CD14-positive monocyte (primary cell): ENCODE data around the gene NLK. TPM values are rescaled to one million over a fixed set of nuclear protein-coding genes. Genes with fewer than 3 reads are reported as not detected.

Source experiments
- DNase-seq, 3 donors: peaks; one replicate each; pipeline ENCODE4 v3.0.0-alpha.2; 2011 to 2022
- H2AFZ ChIP-seq: 2 replicates; pipeline ENCODE4 v1.6.0; 2012; ENCODE audit warnings: mild to moderate bottlenecking, low read depth, low read length, inconsistent platforms; ENCODE audit not compliant: insufficient read depth, poor library complexity, severe bottlenecking
- H3K27ac ChIP-seq, 2 donors: 1 replicate in 1 of 2; 2 replicates in 1 of 2; pipeline ENCODE4 v1.5.1; 2012 to 2013; ENCODE audit warnings: low read length in 2 of 2, control low read depth in 1 of 2, inconsistent platforms in 1 of 2, low read depth in 1 of 2, mild to moderate bottlenecking in 1 of 2
- H3K27me3 ChIP-seq, 2 donors: one replicate each; pipeline versions ENCODE4 v1.6.0 to v1.6.1; 2011 to 2013; ENCODE audit warnings: low read length in 2 of 2; ENCODE audit not compliant: control insufficient read depth in 2 of 2, insufficient read depth in 2 of 2
- H3K36me3 ChIP-seq, 2 donors: replicated peaks in 1 of 2; 1 replicate in 1 of 2; 2 replicates in 1 of 2; pipeline versions ENCODE4 v1.5.1 to v1.6.1; 2012 to 2013; ENCODE audit warnings: low read length in 2 of 2, control low read depth in 1 of 2, inconsistent platforms in 1 of 2, mild to moderate bottlenecking in 1 of 2; ENCODE audit not compliant: insufficient read depth in 2 of 2, control insufficient read depth in 1 of 2
- H3K4me1 ChIP-seq, 2 donors: 1 replicate in 1 of 2; 2 replicates in 1 of 2; pipeline versions ENCODE4 v1.5.1 to v1.6.1; 2012 to 2013; ENCODE audit warnings: low read length in 2 of 2, control low read depth in 1 of 2, inconsistent platforms in 1 of 2, mild to moderate bottlenecking in 1 of 2, moderate library complexity in 1 of 2; ENCODE audit not compliant: insufficient read depth in 2 of 2, control insufficient read depth in 1 of 2
- H3K4me2 ChIP-seq: replicated peaks from 2 replicates; pipeline ENCODE3; 2012; ENCODE audit warnings: low read length, moderate library complexity, mild to moderate bottlenecking; ENCODE audit not compliant: poor library complexity, severe bottlenecking; ENCODE audit errors: extremely low read depth
- H3K4me3 ChIP-seq, 3 experiments: fragments of 200-600 bp in 1 of 3; sonication (generic) in 1 of 3; replicated peaks in 1 of 3; 1 replicate in 2 of 3; 2 replicates in 1 of 3; pipeline ENCODE4 v1.5.1; 2011 to 2013; ENCODE audit warnings: low read length in 3 of 3, mild to moderate bottlenecking in 3 of 3, control low read depth in 2 of 3, low read depth in 2 of 3, inconsistent platforms in 1 of 3, moderate library complexity in 1 of 3
- H3K79me2 ChIP-seq: 2 replicates; pipeline ENCODE4 v1.6.0; 2012; ENCODE audit warnings: mild to moderate bottlenecking, control low read depth, inconsistent platforms, low read length, moderate library complexity; ENCODE audit not compliant: insufficient read depth
- H3K9ac ChIP-seq: 2 replicates; pipeline ENCODE4 v1.6.0; 2017; ENCODE audit warnings: low read length, mild to moderate bottlenecking; ENCODE audit not compliant: insufficient read depth, poor library complexity, severe bottlenecking
- H3K9me3 ChIP-seq, 2 donors: replicated peaks in 1 of 2; 1 replicate in 1 of 2; 2 replicates in 1 of 2; pipeline versions ENCODE4 v1.5.1 to v1.6.1; 2012 to 2013; ENCODE audit warnings: low read length in 2 of 2, control low read depth in 1 of 2; ENCODE audit not compliant: control insufficient read depth in 1 of 2, insufficient read depth in 1 of 2
- H4K20me1 ChIP-seq: 2 replicates; pipeline ENCODE4 v1.6.0; 2012; ENCODE audit warnings: mild to moderate bottlenecking, low read length, control low read depth, moderate library complexity; ENCODE audit not compliant: insufficient read depth
- H3K27ac Mint-ChIP-seq, 7 donors: one replicate each; pipeline ENCODE4 v1.8.0; 2020; ENCODE audit warnings: mild to moderate bottlenecking in 7 of 7, mixed read lengths in 7 of 7, moderate library complexity in 6 of 7, inconsistent platforms in 2 of 7
- H3K27me3 Mint-ChIP-seq, 3 donors: one replicate each; pipeline ENCODE4 v1.8.0; 2021 to 2022; ENCODE audit warnings: low read depth in 3 of 3, mild to moderate bottlenecking in 3 of 3, mixed read lengths in 3 of 3, moderate library complexity in 3 of 3, inconsistent platforms in 1 of 3
- H3K36me3 Mint-ChIP-seq, 2 donors: one replicate each; pipeline ENCODE4 v1.8.0; 2020; ENCODE audit warnings: mixed read lengths in 2 of 2, inconsistent platforms in 1 of 2, mild to moderate bottlenecking in 1 of 2
- H3K4me1 Mint-ChIP-seq: one replicate; pipeline ENCODE4 v1.8.0; 2020; ENCODE audit warnings: mild to moderate bottlenecking, mixed read lengths
- H3K4me3 Mint-ChIP-seq, 2 donors: one replicate each; pipeline ENCODE4 v1.8.0; 2020; ENCODE audit warnings: mild to moderate bottlenecking in 2 of 2, mixed read lengths in 2 of 2, moderate library complexity in 1 of 2
- H3K9me3 Mint-ChIP-seq, 7 donors: one replicate each; pipeline ENCODE4 v1.8.0; 2020 to 2022; ENCODE audit warnings: mixed read lengths in 7 of 7, mild to moderate bottlenecking in 6 of 7, moderate library complexity in 6 of 7, inconsistent platforms in 2 of 7
- WGBS: methylation state at CpG from one replicate; pipeline ENCODE4 v1.1.5; 2013; ENCODE audit warnings: missing lambda C conversion rate; ENCODE audit not compliant: insufficient coverage; 5-methylcytosine and 5-hydroxymethylcytosine counted together
- intact Hi-C, 2 donors: fragments of 100-400 bp; cut with micrococcal nuclease; formaldehyde crosslinking; loops; one replicate each; pipeline versions ENCODE4 v1.15.0 to v1.15.1; 2023
- polyA plus RNA-seq, 3 donors: library from polyadenylated mRNA; depleted of rRNA in 1 of 3; unstranded in 2 of 3; stranded (reverse) in 1 of 3; fragments of 300-500 nt in 2 of 3; fragments of >200 nt in 1 of 3; fragmentation: Illumina TruSeq in 2 of 3; gene quantifications; 1 replicate in 2 of 3; 2 replicates in 1 of 3; pipeline ENCODE4 v1.2.3, GENCODE V29; 2012 to 2021
- TF ChIP-seq, protein P1 (sequence below): fragments of 200-600 bp; IDR thresholded peaks from one replicate; pipeline ENCODE4 v1.8.0; 2022; ENCODE audit warnings: antibody characterized with exemption, mild to moderate bottlenecking

Gene NLK
- polyA plus RNA-seq, 3 donors = 1.7 to 6.5 (median 2.0) TPM

DNA sequence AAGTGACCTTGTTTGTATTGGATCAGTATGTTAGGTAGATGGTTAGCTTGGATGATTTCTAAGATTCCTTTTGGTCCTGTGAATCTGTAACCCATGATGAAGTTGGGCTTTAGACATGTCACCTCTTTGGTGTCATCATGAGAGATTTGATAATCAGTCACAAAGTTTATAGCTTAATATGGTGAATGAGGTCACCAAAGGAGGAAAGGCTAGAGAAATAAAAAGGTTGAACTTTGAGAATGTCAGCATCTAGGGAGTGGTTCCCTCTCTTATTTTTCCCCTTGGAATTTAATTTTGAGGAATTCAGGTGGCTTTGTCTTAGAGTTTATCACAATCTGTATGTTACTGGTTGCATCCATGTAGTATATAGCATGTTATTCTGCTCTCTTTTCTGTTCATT is 45.3 kb downstream of the NLK start:
- H3K9me3 Mint-ChIP-seq = no peaks in the 10 kb centered on the region
- H3K27ac Mint-ChIP-seq = no peak overlapping the region
- no peaks in the 10 kb centered on the region for H3K27me3 ChIP-seq
- no peaks in the 10 kb centered on the region for H3K9me3 ChIP-seq
- peaks cover 0 to 5% of the 10 kb centered on the region in 2 donors for H3K36me3 Mint-ChIP-seq
- no peaks in the 10 kb centered on the region for H3K4me1 ChIP-seq
- H3K4me3 Mint-ChIP-seq = no peak overlapping the region
- TF ChIP-seq, protein P1, sequence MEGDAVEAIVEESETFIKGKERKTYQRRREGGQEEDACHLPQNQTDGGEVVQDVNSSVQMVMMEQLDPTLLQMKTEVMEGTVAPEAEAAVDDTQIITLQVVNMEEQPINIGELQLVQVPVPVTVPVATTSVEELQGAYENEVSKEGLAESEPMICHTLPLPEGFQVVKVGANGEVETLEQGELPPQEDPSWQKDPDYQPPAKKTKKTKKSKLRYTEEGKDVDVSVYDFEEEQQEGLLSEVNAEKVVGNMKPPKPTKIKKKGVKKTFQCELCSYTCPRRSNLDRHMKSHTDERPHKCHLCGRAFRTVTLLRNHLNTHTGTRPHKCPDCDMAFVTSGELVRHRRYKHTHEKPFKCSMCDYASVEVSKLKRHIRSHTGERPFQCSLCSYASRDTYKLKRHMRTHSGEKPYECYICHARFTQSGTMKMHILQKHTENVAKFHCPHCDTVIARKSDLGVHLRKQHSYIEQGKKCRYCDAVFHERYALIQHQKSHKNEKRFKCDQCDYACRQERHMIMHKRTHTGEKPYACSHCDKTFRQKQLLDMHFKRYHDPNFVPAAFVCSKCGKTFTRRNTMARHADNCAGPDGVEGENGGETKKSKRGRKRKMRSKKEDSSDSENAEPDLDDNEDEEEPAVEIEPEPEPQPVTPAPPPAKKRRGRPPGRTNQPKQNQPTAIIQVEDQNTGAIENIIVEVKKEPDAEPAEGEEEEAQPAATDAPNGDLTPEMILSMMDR = no peak
- H3K36me3 ChIP-seq = no peaks in the 10 kb centered on the region
- no peak overlapping the region for H3K27ac ChIP-seq
- no peak overlapping the region for H2AFZ ChIP-seq
- DNase-seq = no peak
- no peak overlapping the region for H3K4me2 ChIP-seq
- no peaks in the 10 kb centered on the region for H3K27me3 Mint-ChIP-seq
- peaks cover 45% of the 10 kb centered on the region for H3K79me2 ChIP-seq
- no peak overlapping the region for H3K9ac ChIP-seq
- H4K20me1 ChIP-seq = peaks cover 26% of the 10 kb centered on the region
- H3K4me1 Mint-ChIP-seq = no peaks in the 10 kb centered on the region
- intact Hi-C loops = no loop called here
- H3K4me3 ChIP-seq = no peak overlapping the region

DNA sequence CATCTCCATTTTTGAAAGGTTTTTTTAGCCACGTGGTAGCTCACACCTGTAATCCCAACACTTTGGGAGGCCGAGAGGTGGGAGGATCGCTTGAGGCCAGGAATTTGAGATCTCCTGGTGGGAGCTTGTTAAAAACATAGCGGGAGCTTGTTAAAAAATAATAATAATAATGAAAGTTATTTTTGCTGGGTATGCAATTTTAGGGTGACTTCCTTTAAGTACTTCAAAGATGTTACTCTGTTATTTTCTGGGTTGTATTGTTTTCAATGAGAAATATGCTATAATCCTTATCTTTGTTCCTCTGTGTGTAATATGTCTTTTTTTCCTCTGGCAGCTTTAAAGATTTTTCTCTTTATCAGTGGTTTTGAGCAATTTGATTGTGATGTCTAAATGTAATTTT is 48.1 kb downstream of the NLK start:
- H3K4me1 Mint-ChIP-seq = no peaks in the 10 kb centered on the region

More for the DNA sequence above, 48.1 kb downstream of the NLK start:
- intact Hi-C loops = no loop called here
- no peaks in the 10 kb centered on the region for H3K27me3 ChIP-seq
- no peak overlapping the region for H3K4me3 Mint-ChIP-seq
- no peaks in the 10 kb centered on the region for H3K27me3 Mint-ChIP-seq
- H3K9ac ChIP-seq = no peak overlapping the region
- no peaks in the 10 kb centered on the region for H3K9me3 ChIP-seq
- no peak overlapping the region for H3K4me3 ChIP-seq
- no peaks in the 10 kb centered on the region for H3K9me3 Mint-ChIP-seq
- peaks cover 0 to 2% of the 10 kb centered on the region in 2 donors for H3K36me3 Mint-ChIP-seq
- no peak overlapping the region for H3K4me2 ChIP-seq
- H3K79me2 ChIP-seq = peaks cover 37% of the 10 kb centered on the region
- no CpG with 5 or more reads among the region's 4 CpGs for WGBS
- no peaks in the 10 kb centered on the region for H3K36me3 ChIP-seq
- H3K27ac ChIP-seq = no peak overlapping the region
- H2AFZ ChIP-seq = no peak overlapping the region
- TF ChIP-seq, protein P1 = no peak
- H3K27ac Mint-ChIP-seq = no peak overlapping the region
- no peaks in the 10 kb centered on the region for H3K4me1 ChIP-seq
- H4K20me1 ChIP-seq = peaks cover 28% of the 10 kb centered on the region
- DNase-seq = no peak
